HepG2 (cell line): ENCODE measurements around the gene TMEM190. TPM values are rescaled to one million over a fixed set of nuclear protein-coding genes. Genes with fewer than 3 reads are reported as not detected.

Experiments used
- ATAC-seq: fragments of 200-7000 bp; cut with Tn5 transposase; 3 replicates; pipeline ENCODE4 v1.9.1; 2020; ENCODE audit warnings: mild to moderate bottlenecking, moderate library complexity
- BruUV-seq: library from RNA; stranded (reverse); fragments of 400-500 nt; replicated peaks from 2 replicates; lab custom pipeline; 2021; lab: Mats Ljungman, UMichigan
- CTCF ChIA-PET: fragments of 300-600 bp; formaldehyde crosslinking; extraction: SDS; loops from one replicate; lab custom pipeline; 2021; ENCODE audit warnings: low total read pairs, inconsistent platforms, low intra/inter-chr PET ratio; lab: Yijun Ruan, JAX
- POLR2A ChIA-PET: fragments of 350-600 bp; sonication (Branson Sonifier 250); formaldehyde crosslinking; loops from one replicate; lab custom pipeline; 2020; ENCODE audit warnings: antibody characterized with exemption, inconsistent platforms; lab: Yijun Ruan, JAX
- DNase-seq: peaks from one replicate; pipeline ENCODE4 v3.0.0-alpha.2; 2015; ENCODE audit warnings: low spot score
- FAIRE-seq: peaks from 3 replicates; lab custom pipeline; 2011; peaks lifted over from hg19 to GRCh38; lab: Jason Lieb, UNC
- H2AFZ ChIP-seq: one replicate; pipeline ENCODE4 v1.6.1; 2011; ENCODE audit warnings: low read length, inconsistent platforms
- H3K27ac ChIP-seq: fragments of 300-600 bp; 3 replicates; pipeline ENCODE4 v1.8.0; 2011; ENCODE audit warnings: mixed run types, mild to moderate bottlenecking, mixed read lengths, low read length, inconsistent platforms; ENCODE audit not compliant: insufficient read depth; ENCODE audit errors: extremely low read length
- H3K27me3 ChIP-seq, 2 experiments: fragments of 200-600 bp in 1 of 2; 2 replicates in 1 of 2; 3 replicates in 1 of 2; pipeline versions ENCODE4 v1.6.0 to v1.8.0; 2011; ENCODE audit warnings: low read length in 2 of 2, mild to moderate bottlenecking in 2 of 2, moderate library complexity in 2 of 2, inconsistent platforms in 1 of 2; ENCODE audit not compliant: insufficient read depth in 2 of 2, control insufficient read depth in 1 of 2
- H3K36me3 ChIP-seq, 2 experiments: fragments of 200-600 bp in 1 of 2; replicated peaks in 1 of 2; 2 replicates in 1 of 2; 3 replicates in 1 of 2; pipeline versions ENCODE4 v1.5.1 to v1.8.0; 2011; ENCODE audit warnings: low read length in 2 of 2, inconsistent platforms in 1 of 2; ENCODE audit not compliant: insufficient read depth in 2 of 2, control insufficient read depth in 1 of 2
- H3K4me1 ChIP-seq: 2 replicates; pipeline ENCODE4 v1.5.1; 2012; ENCODE audit warnings: low read length, inconsistent platforms; ENCODE audit not compliant: insufficient read depth
- H3K4me2 ChIP-seq: 2 replicates; pipeline ENCODE4 v1.6.0; 2011; ENCODE audit warnings: low read depth, low read length, inconsistent platforms
- H3K4me3 ChIP-seq, 3 experiments: fragments of 200-600 bp in 1 of 3; sonication (generic), shearing (Covaris generic) in 1 of 3; replicated peaks in 1 of 3; 2 replicates each; pipeline ENCODE4 v1.5.1; 2011 to 2016; ENCODE audit warnings: low read length in 3 of 3, inconsistent platforms in 2 of 3, low read depth in 2 of 3, mild to moderate bottlenecking in 2 of 3, control low read depth in 1 of 3, mixed read lengths in 1 of 3; ENCODE audit not compliant: insufficient read depth in 1 of 3
- H3K79me2 ChIP-seq: one replicate; pipeline ENCODE4 v1.6.1; 2011; ENCODE audit warnings: low read length, inconsistent platforms; ENCODE audit not compliant: insufficient read depth
- H3K9ac ChIP-seq: 2 replicates; pipeline ENCODE4 v1.6.0; 2011; ENCODE audit warnings: mild to moderate bottlenecking, low read depth, low read length, inconsistent platforms; ENCODE audit not compliant: insufficient read depth
- H3K9me3 ChIP-seq: 2 replicates; pipeline ENCODE4 v1.5.1; 2012; ENCODE audit warnings: mild to moderate bottlenecking, low read length
- H4K20me1 ChIP-seq: 2 replicates; pipeline ENCODE4 v1.6.0; 2011; ENCODE audit warnings: inconsistent platforms, mild to moderate bottlenecking, low read length, moderate library complexity; ENCODE audit not compliant: insufficient read depth
- ATF3 ChIP-seq: sonication (generic); formaldehyde crosslinking; IDR thresholded peaks from 2 replicates; pipeline ENCODE4 v1.4.0; 2020; ENCODE audit warnings: missing genetic modification reagents
- CHD4 ChIP-seq: fragments of 200-600 bp; sonication (generic); IDR thresholded peaks from 2 replicates; pipeline ENCODE4 v1.7.0; 2017; ENCODE audit warnings: mild to moderate bottlenecking, low read length, borderline replicate concordance
- FOXK1 ChIP-seq: sonication (generic); formaldehyde crosslinking; IDR thresholded peaks from 2 replicates; pipeline ENCODE4 v1.4.0; 2020; ENCODE audit warnings: low read depth, missing genetic modification reagents, borderline replicate concordance
- HDAC1 ChIP-seq: sonication (generic); formaldehyde crosslinking; IDR thresholded peaks from 2 replicates; pipeline ENCODE4 v1.5.1; 2020; ENCODE audit warnings: mild to moderate bottlenecking, missing genetic modification reagents
- HNRNPH1 ChIP-seq: fragments of 200-400 bp; formaldehyde crosslinking; optimal IDR thresholded peaks from 2 replicates; pipeline ENCODE3; 2017; ENCODE audit warnings: mild to moderate bottlenecking, low read depth, low read length
- IKZF1 ChIP-seq: fragments of 450-650 bp; IDR thresholded peaks from 2 replicates; pipeline ENCODE4 v1.7.1; 2016
- JDP2 ChIP-seq: sonication (generic); formaldehyde crosslinking; IDR thresholded peaks from 2 replicates; pipeline ENCODE4 v1.8.1; 2022; ENCODE audit warnings: missing genetic modification reagents, borderline replicate concordance
- JUND ChIP-seq: sonication (generic); formaldehyde crosslinking; IDR thresholded peaks from 2 replicates; pipeline ENCODE4 v1.8.0; 2022; ENCODE audit warnings: mild to moderate bottlenecking, missing genetic modification reagents
- KAT7 ChIP-seq: IDR thresholded peaks from 2 replicates; pipeline ENCODE4 v1.6.1; 2018; ENCODE audit warnings: borderline replicate concordance, missing compliant biosample characterization
- KDM5B ChIP-seq: sonication (generic); formaldehyde crosslinking; IDR thresholded peaks from 2 replicates; pipeline ENCODE4 v1.4.0; 2020; ENCODE audit warnings: missing genetic modification reagents, mild to moderate bottlenecking, borderline replicate concordance
- MTA3 ChIP-seq: sonication (generic); formaldehyde crosslinking; IDR thresholded peaks from 2 replicates; pipeline ENCODE4 v1.4.0; 2020; ENCODE audit warnings: missing genetic modification reagents
- NR2F1 ChIP-seq, 2 experiments: fragments of 450-650 bp in 1 of 2; formaldehyde crosslinking in 1 of 2; IDR thresholded peaks; 2 replicates each; pipeline versions ENCODE4 v1.5.0 to v1.6.1; 2016 to 2020; ENCODE audit warnings: mild to moderate bottlenecking in 1 of 2, missing compliant biosample characterization in 1 of 2, missing genetic modification reagents in 1 of 2, moderate library complexity in 1 of 2
- RFX3 ChIP-seq: IDR thresholded peaks from 2 replicates; pipeline ENCODE4 v1.6.1; 2016; ENCODE audit warnings: missing biosample characterization, missing genetic modification reagents
- TRIM24 ChIP-seq: sonication (generic); formaldehyde crosslinking; IDR thresholded peaks from 2 replicates; pipeline ENCODE4 v1.8.0; 2022; ENCODE audit warnings: mild to moderate bottlenecking, missing genetic modification reagents
- ZFP41 ChIP-seq: sonication (generic); formaldehyde crosslinking; IDR thresholded peaks from 2 replicates; pipeline ENCODE4 v1.4.0; 2020; ENCODE audit warnings: mild to moderate bottlenecking, missing genetic modification reagents, borderline replicate concordance
- ZNF121 ChIP-seq: sonication (generic); formaldehyde crosslinking; IDR thresholded peaks from 2 replicates; pipeline ENCODE4 v1.5.0; 2020; ENCODE audit warnings: mild to moderate bottlenecking, missing genetic modification reagents
- ZNF33B ChIP-seq: sonication (generic); formaldehyde crosslinking; IDR thresholded peaks from 2 replicates; pipeline ENCODE4 v1.5.1; 2020; ENCODE audit warnings: mild to moderate bottlenecking, missing genetic modification reagents
- ZNF552 ChIP-seq: sonication (generic); formaldehyde crosslinking; IDR thresholded peaks from 2 replicates; pipeline ENCODE4 v1.9.0; 2022; ENCODE audit warnings: missing genetic modification reagents, mild to moderate bottlenecking, borderline replicate concordance
- ZNF703 ChIP-seq: sonication (generic); formaldehyde crosslinking; IDR thresholded peaks from 2 replicates; pipeline ENCODE4 v1.5.1; 2020; ENCODE audit warnings: missing genetic modification reagents, mild to moderate bottlenecking, moderate library complexity, borderline replicate concordance
- ZNF720 ChIP-seq: sonication (generic); formaldehyde crosslinking; IDR thresholded peaks from 2 replicates; pipeline ENCODE4 v1.4.0; 2020; ENCODE audit warnings: missing genetic modification reagents
- WGBS: methylation state at CpG from one replicate; pipeline ENCODE4 v1.1.6; 2017; ENCODE audit warnings: low lambda C conversion rate; 5-methylcytosine and 5-hydroxymethylcytosine counted together
- in situ Hi-C: cut with HindIII; loops from 2 replicates; pipeline ENCODE4 v1.10.0; 2017; ENCODE audit warnings: low pct_unique_long_range_greater_than_20kb; ENCODE audit not compliant: extremely low pct_ligation_motif_present
- intact Hi-C: fragments of 100-400 bp; cut with micrococcal nuclease; formaldehyde crosslinking; loops from one replicate; pipeline ENCODE4 v1.10.0; 2022; ENCODE audit not compliant: unreplicated experiment
- polyA plus RNA-seq, 8 experiments: library from polyadenylated mRNA; depleted of rRNA in 3 of 8; stranded (reverse) in 7 of 8; unstranded in 1 of 8; fragments of >200 nt; fragmentation: Illumina TruSeq in 4 of 8; extraction: Trizol in 4 of 8; gene quantifications; 2 replicates each; pipeline versions ENCODE4 v1.2.1 to v1.2.3, GENCODE V29; 2011 to 2016; ENCODE audit warnings: low read depth in 4 of 8, missing spikeins in 1 of 8, mixed read lengths in 1 of 8; ENCODE audit not compliant: insufficient read depth in 1 of 8
- total RNA-seq, 5 experiments: library from RNA; depleted of rRNA; stranded (reverse); fragments of >200 nt; fragmentation: Illumina TruSeq; extraction: Trizol; gene quantifications; 2 replicates each; pipeline ENCODE4 v1.2.3, GENCODE V29; 2016; ENCODE audit warnings: low read depth in 1 of 5

TMEM190 gene
- total and polyA plus RNA-seq, 2 of the 13 experiments (the other 11 are each of a cell fraction or from before 2014, with no cell fraction given) = 0.35 to 0.83 TPM

- CTCF ChIA-PET = no interaction called here
- FAIRE-seq (no peak), ATAC-seq (no peak)
- BruUV-seq = no TSS peak
- Histone ChIP-seq H3K9ac (no peak overlapping the region), H4K20me1 (no peaks in the 10 kb centered on the region), H3K4me3 (no peak overlapping the region), H3K79me2 (no peaks in the 10 kb centered on the region), H3K36me3 (no peaks in the 10 kb centered on the region), H2AFZ (no peak overlapping the region), H3K9me3 (no peaks in the 10 kb centered on the region), H3K27me3 (0 out of 5 replicates have a peak, but pooled peaks cover 0 to 7% of the 10 kb centered on the region in 2 experiments), H3K27ac (no peak overlapping the region), H3K4me2 (no peak overlapping the region)
- intact Hi-C loops (no loop called here), in situ Hi-C loops (no loop called here)
- TF ChIP-seq ZNF552 (CRISPR knock-in tag) = no peak
- no peak for TF ChIP-seq JDP2
- no peak for TF ChIP-seq HDAC1 (CRISPR knock-in tag)
- no peak for TF ChIP-seq FOXK1 (CRISPR knock-in tag)
- TF ChIP-seq, all 625 proteins: peak for 0
- H3K4me1 ChIP-seq = peaks cover 50% of the 10 kb centered on the region
- DNase-seq = no peak
- POLR2A ChIA-PET = no interaction called here
- WGBS = 44% methylated on average over 10 of the region's 11 CpGs
These were observed 2.5 kb downstream of the TMEM190 start for GRCh38 chr19:55379174-55379573.

- H3K9ac ChIP-seq = no peak overlapping the region
- TF ChIP-seq ZNF720 (CRISPR knock-in tag) (no peak), ZNF703 (CRISPR knock-in tag) (no peak), ZFP41 (no peak), ZNF121 (CRISPR knock-in tag) (no peak), NR2F1 (CRISPR knock-in tag; IDR thresholded peaks at IDR 0.05) (no peak), JUND (no peak), MTA3 (no peak), KAT7 (no peak), IKZF1 (no peak), TRIM24 (CRISPR knock-in tag) (no peak), KDM5B (CRISPR knock-in tag) (no peak), ZNF33B (CRISPR knock-in tag) (no peak), RFX3 (CRISPR knock-in tag) (no peak), ATF3 (CRISPR knock-in tag) (no peak), HNRNPH1 (no peak), CHD4 (no peak)
- in situ Hi-C loops (no loop called here), intact Hi-C loops (no loop called here)
- FAIRE-seq (no peak), ATAC-seq (no peak), DNase-seq (no peak)
- H3K4me3 ChIP-seq = no peak overlapping the region
- CTCF ChIA-PET = no interaction called here
- H2AFZ ChIP-seq = no peak overlapping the region
- H4K20me1 ChIP-seq = peaks cover 12% of the 10 kb centered on the region
- H3K27ac ChIP-seq = no peak overlapping the region
- POLR2A ChIA-PET = no interaction called here
- H3K9me3 ChIP-seq = no peaks in the 10 kb centered on the region
- H3K79me2 ChIP-seq = peaks cover 16% of the 10 kb centered on the region
- H3K27me3 ChIP-seq = peaks cover 0 to 7% of the 10 kb centered on the region in 2 experiments; a peak in 1 of 5 replicates
- WGBS = 88% methylated on average over 5 of the region's 5 CpGs
- H3K36me3 ChIP-seq = peaks cover 0 to 4% of the 10 kb centered on the region in 2 experiments; a peak in 1 of 5 replicates
- H3K4me2 ChIP-seq = no peak overlapping the region
- BruUV-seq = no TSS peak
- peaks cover 33% of the 10 kb centered on the region for H3K4me1 ChIP-seq
These were observed 5.4 kb downstream of the TMEM190 start for GRCh38 chr19:55382013-55382412.
